Measurements from ENCODE around the gene UCP3. TPM values are rescaled to one million over a fixed set of nuclear protein-coding genes. Genes with fewer than 3 reads are reported as not detected.

Gene UCP3
- total RNA-seq, 1 donor from 2014 or later, result 2.0 TPM

- DNase-seq (ENCODE audit: low read depth), result no peak
- Mint-ChIP-seq H3K4me3 (ENCODE audit: unreplicated experiment) (no peak overlapping the region), H3K27ac (ENCODE audit: unreplicated experiment) (no peak overlapping the region), H3K9me3 (ENCODE audit: unreplicated experiment) (no peaks in the 10 kb centered on the region), H3K27me3 (ENCODE audit: low read depth, unreplicated experiment) (no peaks in the 10 kb centered on the region), H3K4me1 (ENCODE audit: low read depth, unreplicated experiment) (no peaks in the 10 kb centered on the region), H3K36me3 (ENCODE audit: low read depth, unreplicated experiment) (peaks cover 19% of the 10 kb centered on the region)
- no peak overlapping the region for H3K4me2 ChIP-seq (ENCODE audit: low read length)
- H4K20me1 ChIP-seq (ENCODE audit: insufficient read depth, low read length), result no peaks in the 10 kb centered on the region
- H3K27me3 ChIP-seq (ENCODE audit: insufficient read depth, low read length), result no peaks in the 10 kb centered on the region
- no peaks in the 10 kb centered on the region for H3K79me2 ChIP-seq (ENCODE audit: insufficient read depth, low read length)
- H3K36me3 ChIP-seq (ENCODE audit: insufficient read depth, low read length), result no peaks in the 10 kb centered on the region
- H3K9me3 ChIP-seq (ENCODE audit: insufficient read depth, low read depth, low read length), result no peaks in the 10 kb centered on the region
- no peak overlapping the region for H3K27ac ChIP-seq (ENCODE audit: low read depth, low read length)
- TF ChIP-seq, protein P1, sequence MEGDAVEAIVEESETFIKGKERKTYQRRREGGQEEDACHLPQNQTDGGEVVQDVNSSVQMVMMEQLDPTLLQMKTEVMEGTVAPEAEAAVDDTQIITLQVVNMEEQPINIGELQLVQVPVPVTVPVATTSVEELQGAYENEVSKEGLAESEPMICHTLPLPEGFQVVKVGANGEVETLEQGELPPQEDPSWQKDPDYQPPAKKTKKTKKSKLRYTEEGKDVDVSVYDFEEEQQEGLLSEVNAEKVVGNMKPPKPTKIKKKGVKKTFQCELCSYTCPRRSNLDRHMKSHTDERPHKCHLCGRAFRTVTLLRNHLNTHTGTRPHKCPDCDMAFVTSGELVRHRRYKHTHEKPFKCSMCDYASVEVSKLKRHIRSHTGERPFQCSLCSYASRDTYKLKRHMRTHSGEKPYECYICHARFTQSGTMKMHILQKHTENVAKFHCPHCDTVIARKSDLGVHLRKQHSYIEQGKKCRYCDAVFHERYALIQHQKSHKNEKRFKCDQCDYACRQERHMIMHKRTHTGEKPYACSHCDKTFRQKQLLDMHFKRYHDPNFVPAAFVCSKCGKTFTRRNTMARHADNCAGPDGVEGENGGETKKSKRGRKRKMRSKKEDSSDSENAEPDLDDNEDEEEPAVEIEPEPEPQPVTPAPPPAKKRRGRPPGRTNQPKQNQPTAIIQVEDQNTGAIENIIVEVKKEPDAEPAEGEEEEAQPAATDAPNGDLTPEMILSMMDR (IDR thresholded peaks at IDR 0.05; ENCODE audit: insufficient read depth, low read depth, low read length), result no peak
- H3K4me3 ChIP-seq (ENCODE audit: insufficient read depth, low read depth, low read length), result no peak overlapping the region
- H3K9ac ChIP-seq (ENCODE audit: low read length), result no peak overlapping the region
- H2AFZ ChIP-seq (ENCODE audit: low read depth, low read length), result no peak overlapping the region
- no peaks in the 10 kb centered on the region for H3K4me1 ChIP-seq (ENCODE audit: insufficient read depth, low read length)
- no peak for FAIRE-seq
Measured at GRCh38 chr11:73998846-73999575, 9.9 kb downstream of the UCP3 start.

GRCh38 chr11:73997120-73997770, 11.6 kb downstream of the UCP3 start:
- no peak overlapping the region for H3K27ac Mint-ChIP-seq (ENCODE audit: unreplicated experiment)

More at GRCh38 chr11:73997120-73997770, 11.6 kb downstream of the UCP3 start:
- H3K4me1 ChIP-seq (ENCODE audit: insufficient read depth, low read length), result no peaks in the 10 kb centered on the region
- H3K4me3 Mint-ChIP-seq (ENCODE audit: unreplicated experiment), result no peak overlapping the region
- H3K9ac ChIP-seq (ENCODE audit: low read length), result no peak overlapping the region
- no peaks in the 10 kb centered on the region for H3K9me3 Mint-ChIP-seq (ENCODE audit: unreplicated experiment)
- no peaks in the 10 kb centered on the region for H3K4me1 Mint-ChIP-seq (ENCODE audit: low read depth, unreplicated experiment)
- H3K9me3 ChIP-seq (ENCODE audit: insufficient read depth, low read depth, low read length), result no peaks in the 10 kb centered on the region
- DNase-seq (ENCODE audit: low read depth) (no peak), FAIRE-seq (no peak)
- H3K36me3 ChIP-seq (ENCODE audit: insufficient read depth, low read length), result no peaks in the 10 kb centered on the region
- peaks cover 10% of the 10 kb centered on the region for H3K36me3 Mint-ChIP-seq (ENCODE audit: low read depth, unreplicated experiment)
- TF ChIP-seq, protein P1 (IDR thresholded peaks at IDR 0.05; ENCODE audit: insufficient read depth, low read depth, low read length), result no peak
- TF ChIP-seq EZH2 (IDR thresholded peaks at IDR 0.05; ENCODE audit: insufficient read depth, low read length), result no peak
- no peaks in the 10 kb centered on the region for H4K20me1 ChIP-seq (ENCODE audit: insufficient read depth, low read length)
- H3K4me3 ChIP-seq (ENCODE audit: insufficient read depth, low read depth, low read length), result no peak overlapping the region
- H3K79me2 ChIP-seq (ENCODE audit: insufficient read depth, low read length), result no peaks in the 10 kb centered on the region
- H2AFZ ChIP-seq (ENCODE audit: low read depth, low read length), result no peak overlapping the region
- no peak overlapping the region for H3K4me2 ChIP-seq (ENCODE audit: low read length)
- no peaks in the 10 kb centered on the region for H3K27me3 ChIP-seq (ENCODE audit: insufficient read depth, low read length)
- no peaks in the 10 kb centered on the region for H3K27me3 Mint-ChIP-seq (ENCODE audit: low read depth, unreplicated experiment)
- H3K27ac ChIP-seq (ENCODE audit: low read depth, low read length), result no peak overlapping the region
